ENCODE data around the gene STK32B.

- TF ChIP-seq CTCF (IDR thresholded peaks at IDR 0.05 in 4 of 5, conservative IDR thresholded peaks at IDR 0.05 in 1 of 5) (no peak), POLR2A (IDR thresholded peaks at IDR 0.05) (no peak)
Observed at GRCh38 chr4:5156682-5157081, 105.4 kb downstream of the STK32B start.

All from gastrocnemius medialis (tissue), 4 donors.